Measurements from ENCODE around the gene TNS1. TPM values are rescaled to one million over a fixed set of nuclear protein-coding genes. Genes with fewer than 3 reads are reported as not detected.
A peak's percentile ranks its signal among the peaks of the same experiment; 100 is the strongest.

Gene TNS1
- total and polyA plus RNA-seq, 9 of the 15 experiments (the other 6 are each of a cell fraction or from before 2014, with no cell fraction given): 0.13 to 2.7 (median 0.77) TPM

- peak; percentile 84 for TF ChIP-seq SMC3 (conservative IDR thresholded peaks at IDR 0.05; ENCODE audit: insufficient read depth, low read depth, low read length)
- TF ChIP-seq HNRNPUL1 (IDR thresholded peaks at IDR 0.05; ENCODE audit: low read length): no peak
- TF ChIP-seq ZNF77 (CRISPR knock-in tag; IDR thresholded peaks at IDR 0.05): no peak
These were observed 14.6 kb downstream of the TNS1 start (continued) for GRCh38 chr2:217988014-217988839.

GRCh38 chr2:217987391-217987790 lies 15.4 kb downstream of the TNS1 start:
- H3K4me1 ChIP-seq (replicated peaks in 1 of 2; ENCODE audit: control insufficient read depth in 2 of 2, insufficient read depth in 2 of 2, low read length in 2 of 2): no peaks in the 10 kb centered on the region
- 0% methylated on average over 1 of the region's 4 CpGs for WGBS (ENCODE audit: insufficient coverage, low coverage, missing lambda C conversion rate)
- no peaks in the 10 kb centered on the region for H3K36me3 ChIP-seq (ENCODE audit: control insufficient read depth, insufficient read depth, low read length)
- H4K20me1 ChIP-seq (replicated peaks; ENCODE audit: control insufficient read depth, insufficient read depth, low read length): 0 out of 2 replicates have a peak, but pooled peaks cover 4% of the 10 kb centered on the region
- no peaks in the 10 kb centered on the region for H3K79me2 ChIP-seq (ENCODE audit: control insufficient read depth, insufficient read depth, low read length)
- ATAC-seq: no peak
- no peak overlapping the region for H3K27ac ChIP-seq (ENCODE audit: extremely low read depth, low read depth, low read length)
- intact Hi-C loops (cut with micrococcal nuclease): loop anchor here (5.0 to 10.0 kb wide), 2 partner anchors 73 to 100 kb away; no protein-coding TSS in a partner anchor
- no peak overlapping the region for H3K4me2 ChIP-seq (ENCODE audit: insufficient read depth, low read length)
- no peaks in the 10 kb centered on the region for H3K9me1 ChIP-seq (ENCODE audit: control insufficient read depth, insufficient read depth, low read length)
- in situ Hi-C loops (cut with MboI): loop anchor here (5.0 kb wide), 1 partner anchor 200 kb away; no protein-coding TSS in a partner anchor
- no peak overlapping the region for H2AFZ ChIP-seq (ENCODE audit: low read depth, low read length)
- H3K27me3 ChIP-seq (ENCODE audit: control insufficient read depth in 2 of 2, insufficient read depth in 2 of 2, low read length in 2 of 2): peaks cover 0 to 27% of the 10 kb centered on the region in 2 experiments; a peak in 2 of 5 replicates
- no peaks in the 10 kb centered on the region for H3K9me3 ChIP-seq (replicated peaks; ENCODE audit: control insufficient read depth, insufficient read depth, low read depth, low read length)
- CTCF ChIA-PET (ENCODE audit: low intra/inter-chr PET ratio): interaction anchor here (1.7 kb wide), 1 partner anchor 198 kb away, joined by 11 read pairs; no protein-coding TSS in a partner anchor
- no peak for FAIRE-seq
- H3K4me3 ChIP-seq: no peak overlapping the region
- POLR2A ChIA-PET: interaction anchor here (0.7 to 1.1 kb wide), 2 partner anchors 102 to 202 kb away, joined by 4 to 6 read pairs; no protein-coding TSS in a partner anchor
- H3K9ac ChIP-seq (ENCODE audit: insufficient read depth in 1 of 2, low read depth in 2 of 2, low read length in 2 of 2): no peak overlapping the region
- BruUV-seq (replicated peaks): no TSS peak
- DNase-seq (ENCODE audit: extremely low read depth in 1 of 4, low spot score in 3 of 4): no peak
- TF ChIP-seq ZNF140 (CRISPR knock-in tag; IDR thresholded peaks at IDR 0.05) (no peak), JUN (IDR thresholded peaks at IDR 0.05; ENCODE audit: borderline replicate concordance, low read depth, low read length) (no peak), JUN (CRISPR knock-in tag; IDR thresholded peaks at IDR 0.05; ENCODE audit: borderline replicate concordance) (no peak), ZNF408 (CRISPR knock-in tag; IDR thresholded peaks at IDR 0.05; ENCODE audit: low read depth) (no peak), FOXM1 (IDR thresholded peaks at IDR 0.05; ENCODE audit: low read depth) (no peak), FOXM1 (CRISPR knock-in tag; IDR thresholded peaks at IDR 0.05; ENCODE audit: low read depth) (no peak), ZNF609 (CRISPR knock-in tag; IDR thresholded peaks at IDR 0.05; ENCODE audit: borderline replicate concordance) (no peak), BRF2 (IDR thresholded peaks at IDR 0.05; ENCODE audit: borderline replicate concordance, insufficient read depth, insufficient read length) (no peak), ZNF134 (CRISPR knock-in tag; conservative IDR thresholded peaks at IDR 0.05) (no peak), ZNF644 (tag; IDR thresholded peaks at IDR 0.05; ENCODE audit: low read depth) (no peak), ZNF511 (CRISPR knock-in tag; IDR thresholded peaks at IDR 0.05) (no peak)

Data from K562 (cell line).